Gastroesophageal sphincter (tissue), 4 donors: ENCODE measurements around the gene STK33. TPM values are rescaled to one million over a fixed set of nuclear protein-coding genes. Genes with fewer than 3 reads are reported as not detected.

Source experiments
- ATAC-seq: fragments of 150-250 bp; one replicate; pipeline ENCODE4 v1.9.1; 2016; ENCODE audit warnings: mild to moderate bottlenecking, moderate library complexity
- H3K27ac ChIP-seq, 4 donors: fragments of 200-600 bp; sonication (generic) in 3 of 4; 1 replicate in 3 of 4; 2 replicates in 1 of 4; pipeline ENCODE4 v1.5.1; 2016 to 2019
- H3K27me3 ChIP-seq: fragments of 200-600 bp; sonication (generic); one replicate; pipeline ENCODE4 v1.5.1; 2019
- H3K36me3 ChIP-seq, 2 donors: fragments of 200-600 bp; sonication (generic); one replicate each; pipeline ENCODE4 v1.5.1; 2019; ENCODE audit warnings: control low read depth in 1 of 2
- H3K4me1 ChIP-seq, 3 donors: fragments of 200-600 bp; sonication (generic); 1 replicate in 2 of 3; 2 replicates in 1 of 3; pipeline ENCODE4 v1.5.1; 2016 to 2019; ENCODE audit warnings: control low read depth in 2 of 3
- H3K4me3 ChIP-seq, 2 donors: fragments of 200-600 bp; sonication (generic); one replicate each; pipeline ENCODE4 v1.5.1; 2019; ENCODE audit warnings: mild to moderate bottlenecking in 1 of 2, moderate library complexity in 1 of 2
- H3K9me3 ChIP-seq, 3 donors: fragments of 200-600 bp; sonication (generic); one replicate each; pipeline ENCODE4 v1.5.1; 2017 to 2019; ENCODE audit warnings: control low read depth in 2 of 3
- CTCF ChIP-seq, 4 experiments: fragments of 200-600 bp in 2 of 4; fragments of 450-650 bp in 2 of 4; sonication (generic) in 1 of 4; IDR thresholded peaks; one replicate each; pipeline ENCODE4 v1.5.1; 2017 to 2019; ENCODE audit warnings: antibody characterized with exemption in 4 of 4, mild to moderate bottlenecking in 2 of 4, moderate library complexity in 2 of 4
- EP300 ChIP-seq: sonication (generic); formaldehyde crosslinking; IDR thresholded peaks from one replicate; pipeline ENCODE4 v1.6.1; 2017; ENCODE audit warnings: antibody characterized with exemption, mild to moderate bottlenecking
- POLR2A ChIP-seq, 2 donors: fragments of 450-650 bp; IDR thresholded peaks; one replicate each; pipeline ENCODE4 v1.6.1; 2017; ENCODE audit warnings: antibody characterized with exemption in 2 of 2, mild to moderate bottlenecking in 2 of 2, moderate library complexity in 1 of 2
- POLR2AphosphoS5 ChIP-seq: sonication (generic); formaldehyde crosslinking; IDR thresholded peaks from one replicate; pipeline ENCODE4 v1.6.1; 2017; ENCODE audit warnings: antibody characterized with exemption
- WGBS, 2 donors: methylation state at CpG; one replicate each; pipeline ENCODE4 v1.1.5; 2018; ENCODE audit warnings: low coverage in 1 of 2; 5-methylcytosine and 5-hydroxymethylcytosine counted together
- total RNA-seq, 4 donors: library from RNA; depleted of rRNA; stranded (reverse); fragments of >200 nt; gene quantifications; one replicate each; pipeline ENCODE4 v1.1.0, GENCODE V29; 2016

The STK33 gene
- total RNA-seq, 4 donors from 2014 or later: 15.7 to 25.6 (median 21.4) TPM

- Histone ChIP-seq H3K9me3 (no peaks in the 10 kb centered on the region), H3K27me3 (no peaks in the 10 kb centered on the region), H3K36me3 (no peaks in the 10 kb centered on the region), H3K27ac (no peak overlapping the region), H3K4me3 (no peak overlapping the region), H3K4me1 (no peaks in the 10 kb centered on the region)
- no peak for ATAC-seq
- TF ChIP-seq POLR2AphosphoS5 (no peak), POLR2A (IDR thresholded peaks at IDR 0.05) (no peak), CTCF (IDR thresholded peaks at IDR 0.05) (no peak), EP300 (no peak)
- 85% methylated on average over 1 of the region's 1 CpG; no CpG with 5 or more reads in 1 of the 2 donors for WGBS, 2 donors
These were observed 178.8 kb downstream of the STK33 start for GRCh38 chr11:8415195-8415594.

- 44 to 67% methylated on average over 3 of the region's 3 CpGs for WGBS, 2 donors
- H3K27ac ChIP-seq: no peak overlapping the region
- H3K4me1 ChIP-seq: no peaks in the 10 kb centered on the region
- TF ChIP-seq CTCF (IDR thresholded peaks at IDR 0.05) (no peak), EP300 (no peak), POLR2A (IDR thresholded peaks at IDR 0.05) (no peak), POLR2AphosphoS5 (no peak)
- H3K9me3 ChIP-seq: no peaks in the 10 kb centered on the region
- no peaks in the 10 kb centered on the region for H3K27me3 ChIP-seq
- H3K36me3 ChIP-seq: no peaks in the 10 kb centered on the region
- no peak for ATAC-seq
- no peak overlapping the region for H3K4me3 ChIP-seq
These were observed 185.7 kb downstream of the STK33 start for GRCh38 chr11:8408151-8408941.

GRCh38 chr11:8403310-8403709 lies 190.7 kb downstream of the STK33 start:
- H3K36me3 ChIP-seq: no peaks in the 10 kb centered on the region
- H3K9me3 ChIP-seq: no peaks in the 10 kb centered on the region
- no peaks in the 10 kb centered on the region for H3K27me3 ChIP-seq
- WGBS, 2 donors: 19 to 25% methylated on average over 1 of the region's 1 CpG
- ATAC-seq: no peak
- TF ChIP-seq POLR2A (IDR thresholded peaks at IDR 0.05): no peak
- TF ChIP-seq POLR2AphosphoS5: no peak
- TF ChIP-seq EP300: no peak
- TF ChIP-seq CTCF (IDR thresholded peaks at IDR 0.05): no peak
- no peaks in the 10 kb centered on the region for H3K4me1 ChIP-seq
- no peak overlapping the region for H3K27ac ChIP-seq
- no peak overlapping the region for H3K4me3 ChIP-seq

GRCh38 chr11:8392886-8393285 lies 201.1 kb downstream of the STK33 start:
- no peaks in the 10 kb centered on the region for H3K27me3 ChIP-seq
- peaks cover 0 to 19% (median 8%) of the 10 kb centered on the region in 3 donors for H3K4me1 ChIP-seq
- 90 to 100% methylated on average over 3 of the region's 3 CpGs for WGBS, 2 donors
- H3K4me3 ChIP-seq: no peak overlapping the region
- peaks cover 0 to 12% (median 0%) of the 10 kb centered on the region in 3 donors for H3K9me3 ChIP-seq
- TF ChIP-seq POLR2A (IDR thresholded peaks at IDR 0.05): no peak
- no peaks in the 10 kb centered on the region for H3K36me3 ChIP-seq
- ATAC-seq: no peak
- H3K27ac ChIP-seq: no peak overlapping the region

GRCh38 chr11:8392166-8392565 lies 201.9 kb downstream of the STK33 start:
- TF ChIP-seq POLR2AphosphoS5: no peak
- no peak for TF ChIP-seq EP300
- TF ChIP-seq POLR2A (IDR thresholded peaks at IDR 0.05): no peak
- no peak for TF ChIP-seq CTCF (IDR thresholded peaks at IDR 0.05)
- Histone ChIP-seq H3K4me3 (no peak overlapping the region), H3K27ac (no peak overlapping the region), H3K27me3 (no peaks in the 10 kb centered on the region), H3K4me1 (peaks cover 0 to 19% (median 8%) of the 10 kb centered on the region in 3 donors), H3K9me3 (peaks cover 0 to 10% (median 0%) of the 10 kb centered on the region in 3 donors), H3K36me3 (no peaks in the 10 kb centered on the region)
- 67 to 83% methylated on average over 2 of the region's 4 CpGs for WGBS, 2 donors
- no peak for ATAC-seq
